Mesenteric fat pad (tissue), 1 donor: ENCODE measurements around the gene PDGFB. TPM values are rescaled to one million over a fixed set of nuclear protein-coding genes. Genes with fewer than 3 reads are reported as not detected.

Source experiments
- DNase-seq: peaks from one replicate; pipeline ENCODE4 v3.0.0-alpha.2; 2020; ENCODE audit warnings: low spot score
- total RNA-seq: library from RNA; stranded (reverse); fragmentation: NEBNext Ultra II Directional; extraction: Animal tissue kit (Norgen Biotek cat#: 25700); gene quantifications from one replicate; pipeline ENCODE4 v1.2.1, GENCODE V29; 2021
- donor health status: DM: yes; HTN: yes; CAD: no.

The PDGFB gene
- total RNA-seq, 1 donor from 2014 or later, result 38.0 TPM

DNA sequence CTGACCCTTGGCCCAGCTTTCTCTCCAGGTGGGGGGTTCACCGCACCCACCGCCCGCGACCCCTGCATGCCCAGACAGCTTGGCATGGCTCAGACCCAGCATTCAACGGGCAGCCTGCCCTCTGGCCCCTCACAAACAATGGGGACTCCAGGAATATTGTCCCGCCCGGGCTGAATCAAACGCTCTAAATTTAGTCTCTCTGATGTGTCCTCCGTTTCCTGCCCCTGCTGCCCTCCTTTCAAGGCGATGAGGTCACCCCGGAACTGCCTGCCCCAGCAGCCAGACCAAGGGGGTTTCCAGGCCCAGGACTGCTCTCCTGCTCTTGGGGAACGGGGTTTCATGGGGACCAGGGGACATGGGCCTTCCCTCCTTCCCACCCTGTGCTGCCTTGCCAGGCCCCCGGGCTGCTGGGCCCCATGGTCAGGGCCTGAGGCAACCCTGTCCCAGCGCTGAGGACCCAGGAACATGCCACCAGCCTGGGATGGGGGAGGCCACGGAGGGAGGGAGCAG lies 10.1 kb upstream of the PDGFB start:
- no peak for DNase-seq

- no peak for DNase-seq
Measured at GRCh38 chr22:39254122-39254521, 9.3 kb upstream of the PDGFB start.

GRCh38 chr22:39253435-39254070 lies 8.8 kb upstream of the PDGFB start:
- no peak for DNase-seq

DNA sequence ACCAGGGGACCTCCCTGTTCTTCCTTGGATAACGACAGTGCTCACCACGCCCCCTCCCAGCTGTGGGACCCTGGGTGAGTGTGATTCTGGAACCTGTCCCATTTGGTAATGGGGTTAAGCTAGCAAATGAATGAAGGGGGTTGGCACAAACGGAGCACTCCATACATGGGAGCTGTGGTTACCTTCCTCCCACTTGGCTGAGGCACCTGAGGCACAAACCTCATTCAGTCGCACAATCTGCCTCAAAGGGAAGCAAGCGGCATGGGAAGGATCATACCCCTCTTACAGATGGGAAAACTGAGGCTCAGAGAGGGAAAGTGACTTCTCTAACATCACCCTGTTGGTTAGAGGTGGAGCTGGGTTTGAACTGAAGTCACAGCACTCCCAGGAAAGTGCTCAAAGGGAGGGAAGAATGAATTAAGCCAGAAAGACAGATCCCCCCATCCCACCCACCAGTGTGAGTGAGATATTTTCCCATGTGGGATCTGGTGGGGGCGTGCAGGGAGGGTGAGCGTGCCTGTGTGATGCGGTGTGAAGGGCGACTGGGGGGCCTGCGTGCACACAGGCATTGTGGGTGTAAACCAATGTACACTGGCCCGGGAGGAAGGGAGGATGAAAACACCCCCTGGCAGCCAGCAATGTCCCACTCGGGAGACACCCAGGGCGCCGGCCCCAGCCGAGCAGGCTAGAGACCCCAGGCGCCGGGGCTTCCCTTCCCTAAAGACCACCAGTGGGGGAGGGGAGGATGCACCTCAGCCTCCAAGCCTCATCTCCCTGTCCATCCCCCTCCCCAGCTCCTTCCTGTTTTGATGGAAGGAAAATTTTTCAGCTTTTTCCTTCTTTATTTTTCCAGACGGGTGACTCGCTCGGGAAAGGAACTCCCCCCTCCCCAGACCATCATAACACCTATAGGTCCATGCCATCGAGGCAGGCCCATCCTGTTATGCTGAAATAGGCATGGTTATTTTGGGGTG lies 8.0 kb upstream of the PDGFB start:
- no peak for DNase-seq

GRCh38 chr22:39251762-39252460 lies 7.1 kb upstream of the PDGFB start:
- no peak for DNase-seq

DNA sequence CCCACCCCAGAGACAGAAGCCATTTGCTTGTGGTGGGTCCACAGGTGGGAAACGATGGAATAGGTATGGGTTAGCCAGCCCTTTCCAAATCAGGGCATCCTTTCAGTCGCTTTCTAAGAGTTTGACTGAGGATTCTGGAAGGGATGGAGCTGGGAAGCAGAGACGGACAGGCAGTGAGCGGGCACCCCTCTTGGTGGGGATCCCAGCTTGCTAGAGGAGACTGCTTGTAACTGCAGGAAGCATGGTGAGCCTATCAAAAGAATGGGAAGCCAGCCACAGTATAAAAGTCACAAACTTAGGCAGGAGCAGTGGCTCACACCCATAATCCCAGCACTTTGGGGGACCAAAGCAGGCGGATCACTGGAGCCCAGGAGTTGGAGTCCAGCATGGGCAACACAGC lies 6.1 kb upstream of the PDGFB start:
- DNase-seq, result no peak

- no peak for DNase-seq
Measured at GRCh38 chr22:39250131-39250530, 5.3 kb upstream of the PDGFB start.

- DNase-seq, result no peak
Measured at GRCh38 chr22:39249086-39249704, 4.4 kb upstream of the PDGFB start.

GRCh38 chr22:39248254-39248653 lies 3.5 kb upstream of the PDGFB start:
- no peak for DNase-seq

DNA sequence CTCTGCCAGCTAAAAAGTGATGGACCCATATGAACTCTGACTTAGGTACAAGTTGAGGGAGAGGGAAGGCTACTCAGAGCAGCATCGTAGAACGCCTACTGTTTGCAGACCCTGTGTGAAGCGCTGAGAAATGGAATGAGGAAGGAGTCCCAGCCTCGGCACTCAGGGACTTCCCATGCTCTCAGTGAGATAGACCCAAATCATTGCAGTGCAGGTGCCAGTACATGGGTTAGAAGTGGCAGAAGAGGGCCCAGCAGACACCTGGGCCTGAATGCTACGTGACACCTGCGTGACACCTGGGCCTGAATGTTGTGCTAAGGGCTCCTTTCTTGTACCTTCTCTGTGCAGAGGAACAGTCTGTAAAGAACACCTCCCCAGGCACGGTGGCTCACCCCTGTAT lies 2.6 kb upstream of the PDGFB start:
- no peak for DNase-seq

DNA sequence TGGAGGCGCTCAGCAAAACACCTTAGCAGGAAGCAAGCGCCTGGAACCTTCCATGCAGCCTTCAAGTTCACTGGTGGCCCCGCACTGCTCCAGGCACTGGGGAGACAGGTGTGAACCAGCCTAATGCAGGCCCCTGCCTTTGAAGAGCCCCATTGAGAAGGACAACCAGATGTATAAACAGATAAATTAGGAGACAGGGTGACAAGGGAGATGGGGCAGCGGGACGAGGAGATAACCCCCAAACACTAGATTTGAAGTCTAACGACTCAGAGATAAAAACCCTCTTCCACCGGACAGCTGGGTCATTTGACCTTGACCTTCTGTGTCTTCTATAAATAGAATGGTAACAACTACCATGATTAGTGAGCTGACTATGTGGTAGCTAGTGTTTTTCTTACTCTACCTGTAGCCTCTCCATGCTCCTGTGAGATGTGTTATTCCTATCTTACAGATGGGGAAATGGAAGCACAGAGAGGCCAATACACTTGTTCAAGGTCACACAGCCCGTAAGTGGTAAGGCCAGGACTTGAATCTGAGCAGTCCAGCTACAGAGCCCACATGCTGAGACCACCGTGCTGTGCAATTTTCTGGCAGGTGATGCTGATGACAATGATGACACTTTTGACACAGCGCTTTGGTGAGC lies 2.0 kb upstream of the PDGFB start:
- DNase-seq, result no peak

DNA sequence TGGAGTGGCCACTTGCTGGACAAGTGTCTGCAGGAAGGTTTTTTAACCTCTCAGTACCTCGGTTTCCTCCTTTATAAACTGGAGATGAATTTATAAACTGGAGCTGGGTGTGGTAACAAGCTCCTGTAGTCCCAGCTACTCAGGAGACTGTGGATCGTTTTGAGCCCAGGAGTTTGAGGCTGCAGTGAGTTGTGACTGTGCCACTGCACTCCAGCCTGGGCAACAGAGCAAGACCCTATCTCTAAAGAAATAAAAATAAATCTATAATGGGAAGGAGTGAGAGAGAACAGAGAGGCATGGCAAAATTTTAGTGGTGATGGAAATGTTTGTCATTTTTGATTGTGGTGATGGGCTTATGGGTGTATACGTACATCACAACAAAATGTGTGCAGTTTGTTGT lies 1.4 kb upstream of the PDGFB start:
- no peak for DNase-seq

- no peak for DNase-seq
Measured at GRCh38 chr22:39245130-39246039, 603 bp upstream of the PDGFB start.

- DNase-seq, result no peak
Measured at GRCh38 chr22:39244136-39244495, 666 bp downstream of the PDGFB start.

GRCh38 chr22:39243439-39244135 lies 1.2 kb downstream of the PDGFB start:
- DNase-seq, result no peak

GRCh38 chr22:39242595-39243438 lies 2.0 kb downstream of the PDGFB start:
- DNase-seq, result no peak

- no peak for DNase-seq
Measured at GRCh38 chr22:39241794-39242594, 2.8 kb downstream of the PDGFB start.
